H1 (cell line): ENCODE results near the gene NIN. TPM values are rescaled to one million over a fixed set of nuclear protein-coding genes. Genes with fewer than 3 reads are reported as not detected.

Source experiments
- CTCF ChIA-PET: fragments of 300-600 bp; sonication (Branson Sonifier 250); formaldehyde crosslinking; loops from one replicate; lab custom pipeline; 2021; ENCODE audit not compliant: partially characterized antibody; lab: Charles Lee
- POLR2A ChIA-PET: fragments of 300-600 bp; sonication (Branson Sonifier 250); formaldehyde crosslinking; loops from one replicate; lab custom pipeline; 2021; ENCODE audit warnings: inconsistent platforms; ENCODE audit not compliant: partially characterized antibody; lab: Charles Lee
- DNase-seq, 2 experiments: peaks; one replicate each; pipeline versions ENCODE4 v3.0.0 to v3.0.0-alpha.2; 2010 to 2022; ENCODE audit warnings: low spot score in 2 of 2, low read depth in 1 of 2, mixed read lengths in 1 of 2
- FAIRE-seq: peaks from 2 replicates; lab custom pipeline; 2011; peaks lifted over from hg19 to GRCh38; lab: Jason Lieb, UNC
- H2AFZ ChIP-seq: 2 replicates; pipeline ENCODE4 v1.8.1; 2012; ENCODE audit warnings: low read length, inconsistent platforms
- H2AK5ac ChIP-seq: 2 replicates; pipeline ENCODE4 v1.6.1; 2013; ENCODE audit warnings: low read depth, low read length
- H2BK120ac ChIP-seq: replicated peaks from 2 replicates; pipeline ENCODE3; 2013; ENCODE audit warnings: low read depth, low read length, inconsistent platforms
- H2BK12ac ChIP-seq: 2 replicates; pipeline ENCODE4 v1.6.1; 2013; ENCODE audit warnings: low read depth, low read length
- H2BK15ac ChIP-seq: 2 replicates; pipeline ENCODE4 v1.6.1; 2013; ENCODE audit warnings: low read length
- H2BK20ac ChIP-seq: 2 replicates; pipeline ENCODE4 v1.6.1; 2013; ENCODE audit warnings: low read length
- H2BK5ac ChIP-seq: 2 replicates; pipeline ENCODE4 v1.6.1; 2013; ENCODE audit warnings: low read depth, low read length
- H3K14ac ChIP-seq: 2 replicates; pipeline ENCODE4 v1.6.1; 2013; ENCODE audit warnings: inconsistent platforms; ENCODE audit not compliant: insufficient read length
- H3K18ac ChIP-seq: 2 replicates; pipeline ENCODE4 v1.6.1; 2013; ENCODE audit warnings: low read length; ENCODE audit errors: extremely low read depth
- H3K23ac ChIP-seq: 2 replicates; pipeline ENCODE4 v1.6.1; 2013; ENCODE audit warnings: inconsistent platforms; ENCODE audit not compliant: insufficient read length
- H3K23me2 ChIP-seq: 2 replicates; pipeline ENCODE4 v1.6.1; 2013; ENCODE audit warnings: low read depth, low read length
- H3K27ac ChIP-seq: 2 replicates; pipeline ENCODE4 v1.6.1; 2011; ENCODE audit warnings: low read depth, low read length, inconsistent platforms
- H3K27me3 ChIP-seq, 4 experiments: replicated peaks in 1 of 4; 1 replicate in 1 of 4; 2 replicates in 3 of 4; pipeline versions ENCODE4 v1.6.1 to v1.8.1; 2011 to 2013; ENCODE audit warnings: low read length in 3 of 4, mild to moderate bottlenecking in 3 of 4, inconsistent platforms in 2 of 4, mixed read lengths in 2 of 4, moderate library complexity in 1 of 4; ENCODE audit not compliant: control insufficient read depth in 3 of 4, insufficient read depth in 3 of 4; ENCODE audit errors: extremely low read depth in 1 of 4
- H3K36me3 ChIP-seq, 4 experiments: 2 replicates each; pipeline versions ENCODE4 v1.6.1 to v1.8.1; 2011 to 2013; ENCODE audit warnings: mild to moderate bottlenecking in 4 of 4, low read length in 3 of 4, moderate library complexity in 2 of 4, control low read depth in 1 of 4, inconsistent platforms in 1 of 4; ENCODE audit not compliant: insufficient read depth in 4 of 4, control insufficient read depth in 2 of 4
- H3K4ac ChIP-seq: replicated peaks from 2 replicates; pipeline ENCODE3; 2013; ENCODE audit warnings: low read length, low read depth, mixed read lengths, inconsistent platforms; ENCODE audit not compliant: insufficient read length
- H3K4me1 ChIP-seq, 4 experiments: replicated peaks in 1 of 4; 1 replicate in 1 of 4; 2 replicates in 3 of 4; pipeline versions ENCODE4 v1.6.1 to v1.8.1; 2011 to 2013; ENCODE audit warnings: low read length in 3 of 4, inconsistent platforms in 2 of 4, mixed read lengths in 1 of 4; ENCODE audit not compliant: insufficient read depth in 4 of 4, control insufficient read depth in 3 of 4
- H3K4me2 ChIP-seq, 2 experiments: 2 replicates each; pipeline versions ENCODE4 v1.6.1 to v1.8.1; 2011 to 2013; ENCODE audit warnings: low read depth in 2 of 2, low read length in 2 of 2, control low read depth in 1 of 2, inconsistent platforms in 1 of 2, mild to moderate bottlenecking in 1 of 2; ENCODE audit not compliant: insufficient read depth in 1 of 2
- H3K4me3 ChIP-seq, 4 experiments: fragments of 200-600, 300-600 bp in 1 of 4; sonication (generic), shearing (Covaris generic), sonication (Bioruptor Twin) in 1 of 4; 2 replicates each; pipeline versions ENCODE4 v1.5.1 to v1.8.1; 2011 to 2016; ENCODE audit warnings: low read length in 4 of 4, low read depth in 3 of 4, control low read depth in 2 of 4, inconsistent platforms in 2 of 4, mild to moderate bottlenecking in 2 of 4, mixed read lengths in 1 of 4, moderate library complexity in 1 of 4; ENCODE audit not compliant: insufficient read depth in 2 of 4; ENCODE audit errors: extremely low read depth in 1 of 4
- H3K56ac ChIP-seq: replicated peaks from 2 replicates; pipeline ENCODE3; 2013; ENCODE audit warnings: low read depth, mild to moderate bottlenecking, mixed read lengths, low read length, inconsistent platforms; ENCODE audit not compliant: insufficient read length
- H3K79me1 ChIP-seq: 2 replicates; pipeline ENCODE4 v1.6.1; 2013; ENCODE audit warnings: low read depth, low read length, control low read depth
- H3K79me2 ChIP-seq, 2 experiments: 2 replicates each; pipeline versions ENCODE4 v1.6.1 to v1.8.1; 2012 to 2013; ENCODE audit warnings: low read length in 2 of 2, mild to moderate bottlenecking in 2 of 2, inconsistent platforms in 1 of 2; ENCODE audit not compliant: insufficient read depth in 2 of 2, control insufficient read depth in 1 of 2
- H3K9ac ChIP-seq, 4 experiments: replicated peaks in 1 of 4; 1 replicate in 1 of 4; 2 replicates in 3 of 4; pipeline versions ENCODE4 v1.6.1 to v1.8.1; 2011 to 2013; ENCODE audit warnings: low read depth in 3 of 4, low read length in 3 of 4, control low read depth in 2 of 4, mild to moderate bottlenecking in 2 of 4, moderate library complexity in 2 of 4, inconsistent platforms in 1 of 4; ENCODE audit errors: extremely low read depth in 1 of 4
- H3K9me3 ChIP-seq, 2 experiments: 2 replicates each; pipeline versions ENCODE4 v1.6.1 to v1.8.1; 2012 to 2013; ENCODE audit warnings: mild to moderate bottlenecking in 2 of 2, moderate library complexity in 2 of 2, control low read depth in 1 of 2, inconsistent platforms in 1 of 2, low read depth in 1 of 2, low read length in 1 of 2, mixed read lengths in 1 of 2; ENCODE audit not compliant: insufficient read depth in 2 of 2
- H4K20me1 ChIP-seq, 2 experiments: replicated peaks in 1 of 2; 2 replicates each; pipeline versions ENCODE3 to v1.8.1; 2011 to 2013; ENCODE audit warnings: inconsistent platforms in 2 of 2, low read length in 2 of 2, mild to moderate bottlenecking in 1 of 2; ENCODE audit not compliant: insufficient read depth in 2 of 2, control insufficient read depth in 1 of 2
- H4K5ac ChIP-seq: 2 replicates; pipeline ENCODE4 v1.6.1; 2013; ENCODE audit warnings: low read length, low read depth, mixed read lengths, inconsistent platforms; ENCODE audit not compliant: insufficient read length
- H4K8ac ChIP-seq: 2 replicates; pipeline ENCODE4 v1.8.0; 2013; ENCODE audit warnings: mild to moderate bottlenecking, moderate library complexity, low read length, inconsistent platforms; ENCODE audit not compliant: insufficient read depth; ENCODE audit errors: extremely low read depth
- H4K91ac ChIP-seq: replicated peaks from 2 replicates; pipeline ENCODE3; 2013; ENCODE audit warnings: low read length, mixed read lengths, inconsistent platforms; ENCODE audit not compliant: insufficient read length
- CHD2 ChIP-seq: IDR thresholded peaks from 2 replicates; pipeline ENCODE4 v1.6.1; 2012; ENCODE audit warnings: low read length, improper control_type of control experiment
- POLR2A ChIP-seq, 2 experiments: IDR thresholded peaks; 1 replicate in 1 of 2; 2 replicates in 1 of 2; pipeline ENCODE4 v1.6.1; 2011; ENCODE audit warnings: low read depth in 2 of 2, low read length in 2 of 2, mild to moderate bottlenecking in 2 of 2; ENCODE audit errors: control extremely low read depth in 1 of 2
- RAD21 ChIP-seq, 2 experiments: IDR thresholded peaks in 1 of 2; conservative IDR thresholded peaks in 1 of 2; 2 replicates each; pipeline ENCODE4 v1.6.1; 2011; ENCODE audit warnings: low read depth in 2 of 2, low read length in 2 of 2, improper control_type of control experiment in 1 of 2, inconsistent platforms in 1 of 2, mild to moderate bottlenecking in 1 of 2, moderate library complexity in 1 of 2
- SIRT6 ChIP-seq: IDR thresholded peaks from one replicate; pipeline ENCODE4 v1.7.1; 2012; ENCODE audit warnings: low read length, inconsistent platforms
- WGBS, 2 experiments: shearing (Covaris generic) in 1 of 2; methylation state at CpG; one replicate each; pipeline versions ENCODE4 v1.1.6 to v1.1.7; 2013 to 2015; ENCODE audit warnings: low lambda C conversion rate in 2 of 2, mixed read lengths in 2 of 2, inconsistent platforms in 1 of 2, low coverage in 1 of 2, missing lambda C conversion rate in 1 of 2; ENCODE audit not compliant: insufficient replicate concordance in 2 of 2, insufficient coverage in 1 of 2, insufficient read length in 1 of 2; ENCODE audit errors: extremely low coverage in 1 of 2, missing lambda C conversion rate in 1 of 2; 5-methylcytosine and 5-hydroxymethylcytosine counted together
- polyA plus RNA-seq, 7 experiments: library from polyadenylated mRNA; depleted of rRNA in 3 of 7; stranded (reverse) in 5 of 7; unstranded in 2 of 7; fragments of >200 nt in 5 of 7; fragments of 200-250 nt in 2 of 7; gene quantifications; 1 replicate in 5 of 7; 2 replicates in 1 of 7; 4 replicates in 1 of 7; pipeline versions ENCODE4 v1.2.1 to v1.2.3, GENCODE V29; 2011 to 2013; ENCODE audit warnings: missing spikeins in 2 of 7, mixed read lengths in 2 of 7
- total RNA-seq: library from RNA; stranded (reverse); fragmentation: NEBNext Ultra II Directional; extraction: Animal tissue kit (Norgen Biotek cat#: 25700); gene quantifications from 2 replicates; pipeline ENCODE4 v1.2.1, GENCODE V29; 2021

The NIN gene
- total and polyA plus RNA-seq, 2 of the 8 experiments (the other 6 are each of a cell fraction or from before 2014, with no cell fraction given): 3.2 to 21.3 TPM

GRCh38 chr14:50797250-50798047 is 33.5 kb downstream of the NIN start:
- no peaks in the 10 kb centered on the region for H3K79me1 ChIP-seq
- H3K4me2 ChIP-seq: no peak overlapping the region
- no peaks in the 10 kb centered on the region for H3K79me2 ChIP-seq
- no peak overlapping the region for H2BK120ac ChIP-seq
- H2AK5ac ChIP-seq: no peak overlapping the region
- 74% methylated on average over 6 of the region's 6 CpGs; no CpG with 5 or more reads in 1 of the 2 experiments for WGBS, 2 experiments
- H4K8ac ChIP-seq: no peak overlapping the region
- ChIA-PET CTCF (interaction anchor here (0.5 to 2.0 kb wide), 2 partner anchors 20 to 263 kb away, joined by 4 to 14 read pairs; no protein-coding TSS in a partner anchor), POLR2A (interaction anchor here (1.2 kb wide), 1 partner anchor 165 kb away, joined by 3 read pairs; no protein-coding TSS in a partner anchor)
- FAIRE-seq (no peak), DNase-seq (no peak)
- H3K14ac ChIP-seq: no peak overlapping the region
- H3K4me1 ChIP-seq: no peaks in the 10 kb centered on the region
- no peaks in the 10 kb centered on the region for H4K20me1 ChIP-seq
- no peak overlapping the region for H3K9ac ChIP-seq
- no peak overlapping the region for H2BK5ac ChIP-seq
- no peak overlapping the region for H2BK15ac ChIP-seq
- H4K5ac ChIP-seq: no peak overlapping the region
- H3K36me3 ChIP-seq: no peaks in the 10 kb centered on the region
- no peak overlapping the region for H4K91ac ChIP-seq
- H3K23ac ChIP-seq: no peak overlapping the region
- no peak overlapping the region for H2BK20ac ChIP-seq
- H3K4me3 ChIP-seq: no peak overlapping the region
- no peak overlapping the region for H3K4ac ChIP-seq
- no peak overlapping the region for H3K56ac ChIP-seq
- H2BK12ac ChIP-seq: no peak overlapping the region
- no peak overlapping the region for H3K18ac ChIP-seq
- H3K23me2 ChIP-seq: no peaks in the 10 kb centered on the region; the same call in 1 of the 2 replicates
- no peaks in the 10 kb centered on the region for H3K9me3 ChIP-seq
- no peak overlapping the region for H2AFZ ChIP-seq
- no peak overlapping the region for H3K27ac ChIP-seq
- no peaks in the 10 kb centered on the region for H3K27me3 ChIP-seq
- TF ChIP-seq CHD2 (no peak), SIRT6 (no peak), RAD21 (IDR thresholded peaks at IDR 0.05 in 1 of 2, conservative IDR thresholded peaks at IDR 0.05 in 1 of 2; ENCODE audit: low read depth in 2 of 2, low read length in 2 of 2) (no peak), POLR2A (IDR thresholded peaks at IDR 0.05; ENCODE audit: control extremely low read depth in 1 of 2, low read depth in 2 of 2, low read length in 2 of 2) (no peak)
